Measurements from ENCODE around the gene MED20.

DNA sequence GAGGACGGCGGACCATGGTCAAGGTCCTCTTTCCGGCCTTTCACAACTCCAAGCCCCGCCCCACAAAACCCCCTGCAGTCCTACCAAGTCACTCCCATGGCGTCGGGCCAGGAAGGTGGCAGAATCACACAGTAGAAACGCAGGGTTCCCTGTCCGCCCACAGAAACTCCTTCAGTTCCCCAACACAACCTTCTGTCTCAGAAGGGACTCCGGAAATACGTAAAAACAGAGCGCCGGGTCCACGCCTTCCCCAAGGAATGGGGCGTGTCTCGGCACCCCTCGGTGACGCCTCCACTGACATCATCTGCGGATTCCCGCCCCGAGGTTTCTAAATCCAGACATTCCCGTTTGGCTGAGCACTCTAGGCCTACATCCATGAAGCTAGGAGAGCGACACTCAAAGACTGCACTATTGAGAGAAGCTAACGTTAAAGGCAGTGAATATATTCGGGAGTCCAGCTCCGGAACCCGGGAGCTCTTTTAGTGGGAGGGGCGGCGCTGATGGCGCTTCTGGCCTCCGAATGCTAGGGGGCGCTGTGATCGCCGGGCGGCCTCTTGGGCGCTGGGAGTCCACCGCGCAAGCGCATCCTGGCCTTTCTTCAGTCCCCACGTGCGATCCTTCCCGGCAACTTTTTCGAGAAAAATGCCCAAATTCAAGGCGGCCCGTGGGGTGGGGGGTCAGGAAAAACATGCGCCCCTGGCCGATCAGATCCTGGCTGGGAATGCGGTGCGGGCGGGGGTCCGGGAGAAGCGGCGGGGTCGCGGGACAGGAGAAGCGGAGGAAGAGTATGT lies at the start of gene MED20, which contains the start of gene BYSL:
- TF ChIP-seq, protein P1, sequence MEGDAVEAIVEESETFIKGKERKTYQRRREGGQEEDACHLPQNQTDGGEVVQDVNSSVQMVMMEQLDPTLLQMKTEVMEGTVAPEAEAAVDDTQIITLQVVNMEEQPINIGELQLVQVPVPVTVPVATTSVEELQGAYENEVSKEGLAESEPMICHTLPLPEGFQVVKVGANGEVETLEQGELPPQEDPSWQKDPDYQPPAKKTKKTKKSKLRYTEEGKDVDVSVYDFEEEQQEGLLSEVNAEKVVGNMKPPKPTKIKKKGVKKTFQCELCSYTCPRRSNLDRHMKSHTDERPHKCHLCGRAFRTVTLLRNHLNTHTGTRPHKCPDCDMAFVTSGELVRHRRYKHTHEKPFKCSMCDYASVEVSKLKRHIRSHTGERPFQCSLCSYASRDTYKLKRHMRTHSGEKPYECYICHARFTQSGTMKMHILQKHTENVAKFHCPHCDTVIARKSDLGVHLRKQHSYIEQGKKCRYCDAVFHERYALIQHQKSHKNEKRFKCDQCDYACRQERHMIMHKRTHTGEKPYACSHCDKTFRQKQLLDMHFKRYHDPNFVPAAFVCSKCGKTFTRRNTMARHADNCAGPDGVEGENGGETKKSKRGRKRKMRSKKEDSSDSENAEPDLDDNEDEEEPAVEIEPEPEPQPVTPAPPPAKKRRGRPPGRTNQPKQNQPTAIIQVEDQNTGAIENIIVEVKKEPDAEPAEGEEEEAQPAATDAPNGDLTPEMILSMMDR (IDR thresholded peaks at IDR 0.05 in 2 of 3, conservative IDR thresholded peaks at IDR 0.05 in 1 of 3; ENCODE audit: borderline replicate concordance in 1 of 3, insufficient read depth in 1 of 3, low read depth in 2 of 3, low read length in 2 of 3) = peak; percentile 71 to 94 (median 89)
- peak; percentile 76 for TF ChIP-seq POLR2A (IDR thresholded peaks at IDR 0.05; ENCODE audit: borderline replicate concordance, extremely low read depth, insufficient read depth, insufficient read length)
- TF ChIP-seq, protein P2, sequence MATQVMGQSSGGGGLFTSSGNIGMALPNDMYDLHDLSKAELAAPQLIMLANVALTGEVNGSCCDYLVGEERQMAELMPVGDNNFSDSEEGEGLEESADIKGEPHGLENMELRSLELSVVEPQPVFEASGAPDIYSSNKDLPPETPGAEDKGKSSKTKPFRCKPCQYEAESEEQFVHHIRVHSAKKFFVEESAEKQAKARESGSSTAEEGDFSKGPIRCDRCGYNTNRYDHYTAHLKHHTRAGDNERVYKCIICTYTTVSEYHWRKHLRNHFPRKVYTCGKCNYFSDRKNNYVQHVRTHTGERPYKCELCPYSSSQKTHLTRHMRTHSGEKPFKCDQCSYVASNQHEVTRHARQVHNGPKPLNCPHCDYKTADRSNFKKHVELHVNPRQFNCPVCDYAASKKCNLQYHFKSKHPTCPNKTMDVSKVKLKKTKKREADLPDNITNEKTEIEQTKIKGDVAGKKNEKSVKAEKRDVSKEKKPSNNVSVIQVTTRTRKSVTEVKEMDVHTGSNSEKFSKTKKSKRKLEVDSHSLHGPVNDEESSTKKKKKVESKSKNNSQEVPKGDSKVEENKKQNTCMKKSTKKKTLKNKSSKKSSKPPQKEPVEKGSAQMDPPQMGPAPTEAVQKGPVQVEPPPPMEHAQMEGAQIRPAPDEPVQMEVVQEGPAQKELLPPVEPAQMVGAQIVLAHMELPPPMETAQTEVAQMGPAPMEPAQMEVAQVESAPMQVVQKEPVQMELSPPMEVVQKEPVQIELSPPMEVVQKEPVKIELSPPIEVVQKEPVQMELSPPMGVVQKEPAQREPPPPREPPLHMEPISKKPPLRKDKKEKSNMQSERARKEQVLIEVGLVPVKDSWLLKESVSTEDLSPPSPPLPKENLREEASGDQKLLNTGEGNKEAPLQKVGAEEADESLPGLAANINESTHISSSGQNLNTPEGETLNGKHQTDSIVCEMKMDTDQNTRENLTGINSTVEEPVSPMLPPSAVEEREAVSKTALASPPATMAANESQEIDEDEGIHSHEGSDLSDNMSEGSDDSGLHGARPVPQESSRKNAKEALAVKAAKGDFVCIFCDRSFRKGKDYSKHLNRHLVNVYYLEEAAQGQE (IDR thresholded peaks at IDR 0.05; ENCODE audit: low read depth) = no peak
- TF ChIP-seq EZH2 (IDR thresholded peaks at IDR 0.05) = no peak
- TF ChIP-seq SIN3A (IDR thresholded peaks at IDR 0.05; ENCODE audit: low read depth) = peak; percentile 93
- no peak; the same call in 1 of the 2 replicates for TF ChIP-seq RAD21 (IDR thresholded peaks at IDR 0.05; ENCODE audit: low read depth)
